GM21447 (cell line): Measurements from ENCODE around the gene CDCA7.
"Not testable (repeated sequence)": the region's sequence is repeated elsewhere in the genome, so short reads cannot be mapped to it uniquely, and the experiment has no call there.

Experiments used
- ATAC-seq: cut with Tn5 transposase; IDR thresholded peaks from one replicate; pipeline ENCODE4 v1.9.1; 2021; ENCODE audit not compliant: unreplicated experiment

Gene CDCA7

DNA sequence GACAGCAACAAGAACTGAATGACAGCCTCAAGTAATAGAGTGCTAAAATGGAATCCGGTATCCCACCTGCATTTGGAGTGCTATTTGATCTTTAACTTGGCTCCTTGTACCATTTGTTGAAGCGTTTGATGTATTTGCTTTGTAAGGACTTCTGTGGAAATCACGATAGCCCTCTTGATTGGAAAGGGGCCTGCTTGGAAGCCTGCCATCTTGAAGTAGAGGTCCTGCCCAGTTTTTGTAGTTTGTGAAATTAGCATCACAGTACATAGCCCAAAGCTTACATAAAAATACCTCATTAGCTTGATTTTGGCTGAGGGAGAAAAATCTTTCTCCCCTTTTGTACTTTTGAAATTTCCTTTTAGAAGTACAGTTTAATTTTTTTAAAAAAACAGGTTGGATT is 2.7 kb downstream of the CDCA7 start:
- no peak for ATAC-seq

DNA sequence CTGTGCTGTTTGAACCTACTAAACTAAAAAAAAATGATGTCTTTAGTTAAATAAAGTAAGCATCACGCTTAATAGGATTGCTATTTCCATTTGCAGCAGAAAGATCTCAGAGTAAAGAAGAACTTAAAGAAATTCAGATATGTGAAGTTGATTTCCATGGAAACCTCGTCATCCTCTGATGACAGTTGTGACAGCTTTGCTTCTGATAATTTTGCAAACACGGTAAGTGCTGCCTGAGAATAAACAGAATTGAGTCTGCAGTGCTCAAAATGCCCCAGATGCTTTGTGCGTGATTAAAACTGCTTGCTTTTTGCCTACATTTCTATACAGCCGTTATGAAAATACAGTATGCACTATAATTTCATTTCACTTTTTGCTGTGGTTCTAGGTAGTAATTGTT is 3.9 kb downstream of the CDCA7 start:
- no peak for ATAC-seq

DNA sequence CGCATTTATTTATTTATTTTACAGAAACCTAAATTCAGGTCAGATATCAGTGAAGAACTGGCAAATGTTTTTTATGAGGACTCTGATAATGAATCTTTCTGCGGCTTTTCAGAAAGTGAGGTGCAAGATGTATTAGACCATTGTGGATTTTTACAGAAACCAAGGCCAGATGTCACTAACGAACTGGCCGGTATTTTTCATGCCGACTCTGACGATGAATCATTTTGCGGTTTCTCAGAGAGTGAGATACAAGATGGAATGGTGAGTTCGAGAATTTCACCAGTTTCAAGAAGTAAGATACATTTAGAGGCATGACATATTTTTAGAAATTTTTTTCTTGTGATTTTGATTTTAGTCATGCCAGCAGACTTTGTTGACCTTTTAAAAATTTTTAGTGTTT is 4.6 kb downstream of the CDCA7 start:
- ATAC-seq, result no peak

DNA sequence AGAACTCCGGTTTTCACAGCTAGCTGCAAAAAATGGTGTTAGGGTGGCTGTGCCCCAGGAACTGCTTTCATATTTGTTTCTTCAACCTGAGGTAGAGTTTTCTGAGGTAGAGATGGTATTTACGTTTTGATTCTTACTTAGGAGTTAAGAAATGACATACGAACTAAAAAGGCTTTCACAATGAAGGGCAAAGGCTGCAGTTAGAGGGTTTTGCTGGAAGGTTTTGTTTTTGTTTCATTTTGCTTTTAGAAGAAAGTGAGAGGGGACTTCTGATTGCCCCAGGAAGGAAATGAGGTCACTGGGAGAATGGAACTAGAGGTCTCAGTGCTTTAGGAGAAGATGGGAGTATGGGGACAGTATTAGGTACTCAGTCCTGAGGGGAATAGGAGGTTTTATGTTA is 15.5 kb downstream of the CDCA7 start:
- ATAC-seq, result no peak

DNA sequence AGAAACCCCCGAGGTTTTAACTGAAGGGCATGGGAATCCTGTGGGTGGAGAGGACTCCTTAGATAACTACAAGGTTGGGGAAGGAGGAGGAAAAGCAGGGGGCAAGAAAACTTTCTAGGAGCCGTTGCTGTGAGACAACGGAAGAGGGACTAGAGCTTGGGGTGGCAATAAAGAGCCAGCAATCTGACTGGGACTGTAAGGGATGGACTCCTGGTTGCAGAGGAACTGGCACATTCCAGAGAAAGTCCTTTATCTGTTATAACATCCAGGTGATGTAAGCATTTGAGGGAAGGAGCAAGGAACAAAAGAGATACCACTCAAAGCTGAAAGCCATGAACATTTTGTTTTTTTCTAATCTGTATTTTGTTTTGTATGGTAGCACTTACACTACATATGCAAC is 16.4 kb downstream of the CDCA7 start:
- no peak for ATAC-seq

DNA sequence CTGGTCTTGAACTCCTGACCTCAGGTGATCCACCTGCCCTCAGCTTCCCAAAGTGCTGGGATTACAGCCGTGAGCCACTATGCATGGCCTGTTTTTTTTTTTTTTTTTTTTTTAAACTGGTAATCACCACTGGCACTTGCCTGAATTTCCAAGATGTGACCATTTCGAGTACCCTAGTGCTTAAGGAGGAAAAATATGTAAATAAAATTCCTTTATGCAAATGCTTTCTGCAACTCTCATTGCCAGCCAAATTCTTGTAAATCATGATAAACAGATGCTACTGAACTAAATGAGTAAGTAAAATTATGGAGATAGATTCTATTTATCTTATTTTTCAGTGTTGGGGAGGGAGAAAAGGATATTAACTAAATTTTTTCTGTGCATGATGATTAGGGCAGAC is 18.6 kb downstream of the CDCA7 start:
- no peak for ATAC-seq

DNA sequence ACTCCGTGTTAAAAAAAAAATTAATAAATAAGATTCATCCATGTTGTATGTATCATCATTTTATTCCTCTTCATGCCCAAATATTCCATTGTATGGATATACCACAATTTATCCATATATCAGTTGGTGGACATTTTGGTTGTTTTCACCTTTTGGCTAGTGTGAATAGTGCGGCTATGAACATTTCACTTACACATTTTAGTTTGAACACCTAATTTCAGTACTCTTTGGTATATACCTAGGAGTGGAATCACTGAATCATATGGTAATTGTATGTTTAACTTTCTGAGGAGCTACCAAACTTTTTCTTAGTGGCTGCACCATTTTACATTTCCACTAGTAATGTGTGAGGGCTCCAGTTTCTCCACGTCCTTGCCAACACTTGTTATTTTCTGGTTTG is 20.0 kb downstream of the CDCA7 start:
- ATAC-seq, result no peak

DNA sequence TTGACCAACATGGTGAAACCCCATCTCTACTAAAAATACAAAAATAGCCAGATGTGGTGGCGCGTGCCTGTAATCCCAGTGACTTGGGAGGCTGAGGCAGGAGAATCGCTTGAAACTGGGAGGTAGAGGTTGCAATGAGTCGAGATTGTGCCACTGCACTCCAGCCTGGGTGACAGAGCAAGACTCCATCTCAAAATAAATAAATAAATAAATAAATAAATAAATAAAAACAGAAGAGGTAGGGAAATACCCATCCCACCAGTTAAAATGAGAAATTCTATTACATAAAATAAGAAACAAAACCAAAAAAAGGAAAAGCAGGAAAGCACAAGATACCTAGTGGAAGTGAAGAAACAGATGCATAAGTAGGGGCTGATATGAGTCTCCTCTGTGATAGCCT is 30.9 kb downstream of the CDCA7 start:
- ATAC-seq, result not testable (repeated sequence)

DNA sequence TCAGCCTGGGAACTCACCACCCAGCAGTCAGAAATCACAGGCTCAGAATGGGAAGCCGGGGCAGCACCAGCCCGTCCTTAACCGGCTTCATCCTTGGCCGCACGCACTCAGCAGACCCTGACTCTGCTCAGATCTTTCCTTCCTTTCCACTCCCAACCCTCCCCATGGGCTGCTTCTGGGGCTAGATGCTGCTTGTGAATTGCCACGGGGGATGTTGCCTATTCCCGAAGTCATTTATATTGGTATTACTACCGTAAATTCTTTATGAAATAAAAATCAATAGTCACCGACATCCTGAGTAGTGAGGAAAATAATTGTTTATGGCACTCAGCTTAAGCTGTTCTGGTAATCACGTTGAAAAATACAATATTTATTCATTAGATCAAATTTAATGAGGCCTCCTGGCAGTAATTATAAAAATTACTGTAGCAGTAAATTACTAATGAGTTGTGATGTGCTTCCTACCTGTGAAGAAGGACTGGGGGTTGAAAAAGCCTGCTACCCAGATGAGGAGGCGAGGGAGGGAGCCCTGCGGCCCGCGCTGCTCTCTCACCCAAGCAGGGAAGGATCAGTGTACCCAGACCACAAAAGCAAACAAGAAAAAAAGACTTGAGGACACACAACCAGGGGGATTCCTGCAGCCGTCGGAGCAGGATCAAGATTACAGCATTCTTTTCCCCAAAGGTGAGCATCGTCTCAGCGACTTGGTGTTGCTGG is 31.5 kb downstream of the CDCA7 start:
- no peak for ATAC-seq

DNA sequence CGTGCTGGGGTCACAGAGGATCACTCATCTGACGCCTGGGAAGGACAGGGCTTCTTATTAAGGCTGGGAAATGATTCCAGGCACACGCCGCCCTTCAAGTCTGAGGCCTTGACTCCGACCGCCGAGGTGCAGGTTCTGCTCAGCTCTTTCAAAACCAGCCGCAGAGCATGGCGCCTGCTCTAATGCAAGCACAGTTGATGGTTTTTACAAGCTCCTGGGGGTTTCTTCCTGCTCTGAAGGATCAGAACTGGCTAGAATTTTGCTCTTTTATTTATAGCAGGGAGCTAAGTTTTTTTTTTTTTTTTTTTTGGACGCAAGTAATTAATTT is 32.0 kb downstream of the CDCA7 start:
- no peak for ATAC-seq

DNA sequence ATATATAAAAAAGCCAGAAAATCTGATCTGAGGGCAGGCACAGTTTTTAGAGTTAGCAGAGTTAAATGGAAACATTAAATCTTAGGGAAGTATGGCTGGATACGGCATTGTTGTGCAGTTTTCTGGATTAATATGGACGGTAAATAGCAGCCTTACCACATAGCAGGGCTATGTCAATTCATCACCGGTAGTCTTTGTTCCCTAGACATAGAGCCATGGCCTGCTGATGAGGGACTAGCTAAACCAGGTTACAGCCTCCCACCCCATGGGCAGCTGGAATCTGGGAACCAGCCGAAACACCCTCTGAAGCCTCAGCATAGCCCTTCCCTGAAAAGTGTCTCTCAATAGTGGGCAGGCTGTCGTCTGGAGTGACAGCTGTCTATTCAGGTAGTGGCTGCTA is 32.4 kb downstream of the CDCA7 start:
- no peak for ATAC-seq

DNA sequence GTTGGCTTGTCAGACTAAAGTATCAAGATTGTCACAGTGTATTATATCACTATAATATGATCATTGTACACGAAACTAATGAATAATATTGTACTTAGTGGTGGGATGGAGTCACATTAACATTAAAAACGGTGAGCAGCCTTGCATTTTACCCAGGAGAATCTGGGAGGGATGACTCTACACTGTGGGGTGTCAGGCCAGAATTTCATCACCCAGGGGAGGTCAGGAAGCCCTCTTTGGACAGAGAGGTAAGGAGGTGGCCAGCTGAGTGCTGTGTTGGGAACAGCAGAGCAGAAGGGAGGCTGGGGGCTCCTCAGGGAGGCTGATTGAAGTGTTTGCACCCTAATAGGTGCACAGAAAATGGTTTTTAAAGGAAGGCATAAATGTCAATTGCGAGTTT is 33.0 kb downstream of the CDCA7 start:
- ATAC-seq, result no peak

DNA sequence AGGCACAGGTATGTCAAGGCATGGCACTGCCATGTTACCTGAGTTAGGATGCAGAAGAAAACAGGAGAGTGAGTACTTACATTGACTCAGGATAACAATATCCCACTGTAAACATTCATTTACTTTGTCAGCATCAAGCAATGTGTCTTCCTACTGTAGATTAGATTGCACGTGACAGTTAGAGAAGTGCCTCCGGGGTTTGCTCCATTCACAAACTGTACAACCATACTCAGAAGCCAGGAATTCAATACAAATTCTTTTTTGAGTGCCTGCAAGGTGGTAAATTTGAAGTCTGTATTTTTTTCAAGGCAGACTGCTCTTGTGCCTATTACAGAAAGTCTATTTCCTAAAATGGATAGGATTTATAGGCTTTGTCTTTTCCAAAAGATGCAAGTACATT is 34.1 kb downstream of the CDCA7 start:
- no peak for ATAC-seq

DNA sequence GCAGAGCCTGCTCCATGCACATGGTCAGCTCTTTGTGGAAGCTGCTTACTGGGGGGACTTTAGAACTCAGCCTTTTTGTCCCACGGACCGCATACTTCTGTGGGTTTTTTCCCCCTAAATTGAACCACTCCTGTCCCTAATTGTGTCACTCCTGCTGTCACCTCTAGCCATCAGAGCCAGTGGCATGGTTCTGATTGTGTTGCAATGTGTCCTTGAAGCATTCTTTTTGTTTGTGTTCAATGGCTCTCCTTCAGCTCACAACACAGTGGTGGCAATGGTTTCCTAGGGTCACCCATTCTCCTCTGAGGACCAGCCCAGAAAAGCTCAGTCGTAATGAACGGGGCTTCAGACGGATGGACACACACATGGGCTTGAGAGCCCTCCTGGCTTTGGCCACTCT is 35.4 kb downstream of the CDCA7 start:
- no peak for ATAC-seq

DNA sequence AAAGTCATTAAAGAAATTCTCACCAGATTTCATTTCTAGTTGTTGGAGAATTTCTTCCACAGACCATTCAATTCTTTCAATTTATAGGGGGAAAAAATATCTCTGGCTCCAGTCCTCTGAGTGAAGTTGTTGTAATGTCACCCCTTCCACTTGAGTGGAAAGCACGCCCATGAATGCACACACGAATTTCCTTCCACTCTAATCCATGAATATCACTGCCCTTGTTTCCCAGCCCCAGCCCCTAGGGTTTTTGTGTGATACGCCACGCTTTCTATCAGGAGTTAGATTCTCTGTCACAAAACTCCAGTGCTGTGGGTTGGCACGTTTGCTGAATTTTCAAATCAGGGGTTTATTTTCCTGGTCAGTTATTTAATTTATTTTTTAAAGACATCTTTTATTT is 38.1 kb downstream of the CDCA7 start:
- no peak for ATAC-seq

DNA sequence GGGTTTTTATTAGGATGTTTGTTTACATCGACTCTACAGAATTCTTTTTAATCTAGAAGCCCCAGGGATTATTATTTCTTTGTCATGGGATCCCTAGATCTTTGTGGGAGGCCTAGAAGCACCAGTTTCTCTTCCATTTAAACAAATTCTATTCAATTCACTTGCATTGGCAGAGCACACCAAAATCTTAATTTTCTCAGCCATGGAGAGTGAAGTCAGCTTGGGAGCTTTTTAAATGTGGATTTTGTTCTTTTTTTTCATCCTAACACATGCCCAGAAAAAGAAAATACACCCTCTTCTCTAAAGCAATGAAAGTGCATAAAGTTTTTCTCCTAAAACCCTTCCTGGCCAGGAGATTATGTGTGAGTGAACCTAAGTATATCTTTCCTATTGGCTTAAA is 38.5 kb downstream of the CDCA7 start:
- no peak for ATAC-seq

DNA sequence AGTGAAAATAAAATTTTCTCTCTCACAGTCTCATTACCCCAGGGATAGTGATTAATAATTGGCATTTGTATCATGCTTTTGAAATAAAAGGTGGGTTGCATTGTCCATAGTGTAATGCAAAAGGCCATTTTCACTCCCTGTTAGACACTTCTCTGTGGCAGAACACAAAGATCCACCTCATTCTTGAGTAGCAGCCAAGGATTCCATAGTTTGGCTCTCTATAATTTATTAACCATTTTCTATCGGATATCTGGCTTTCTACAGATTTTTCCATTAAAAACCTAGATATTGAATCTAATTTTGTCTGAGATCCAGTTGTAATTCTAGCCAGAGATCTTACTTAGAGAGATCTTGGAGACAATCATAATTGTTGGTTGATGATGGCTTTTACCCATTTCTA is 39.0 kb downstream of the CDCA7 start:
- ATAC-seq, result no peak

DNA sequence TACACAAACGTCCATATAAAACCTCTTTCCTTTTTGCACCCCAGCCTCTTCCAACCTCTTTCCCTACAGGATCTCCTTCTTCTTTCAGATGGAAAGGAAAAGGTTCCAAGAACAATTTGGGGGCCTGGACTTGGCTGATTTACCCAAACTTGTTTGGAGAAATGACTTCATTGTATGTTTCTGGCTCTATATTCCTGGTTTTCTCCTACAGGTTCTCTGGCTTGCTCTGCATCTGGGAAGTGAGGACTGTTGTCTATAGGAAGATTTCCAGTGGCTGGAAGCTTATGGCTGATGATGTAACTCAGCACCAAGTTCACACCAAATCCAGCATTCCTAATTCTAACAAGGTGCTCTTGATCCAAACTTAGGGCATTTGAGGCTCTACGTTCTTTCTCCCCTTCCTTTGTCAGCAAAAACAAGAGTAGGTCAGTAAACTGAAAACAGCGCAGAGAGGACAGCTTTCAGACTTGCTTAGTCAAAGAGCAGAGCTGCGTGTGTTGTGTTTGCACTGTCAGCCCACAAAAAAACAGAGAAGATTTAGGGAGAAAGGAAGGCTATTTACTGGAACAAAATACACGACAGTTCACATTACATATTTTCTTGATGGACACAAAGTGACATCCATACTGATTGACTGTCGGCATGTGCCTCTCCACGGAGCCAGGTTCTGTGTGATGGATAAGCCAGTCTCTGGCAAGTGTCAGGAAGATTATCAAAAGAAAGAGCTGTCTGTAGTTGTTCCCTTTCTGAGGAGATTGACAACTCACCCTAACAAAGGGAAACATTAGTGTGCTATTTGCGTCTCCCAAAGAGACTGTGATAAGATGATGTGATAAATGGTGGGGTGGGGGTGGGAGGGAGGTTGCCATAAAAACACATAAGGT is 39.7 kb downstream of the CDCA7 start:
- no peak for ATAC-seq

DNA sequence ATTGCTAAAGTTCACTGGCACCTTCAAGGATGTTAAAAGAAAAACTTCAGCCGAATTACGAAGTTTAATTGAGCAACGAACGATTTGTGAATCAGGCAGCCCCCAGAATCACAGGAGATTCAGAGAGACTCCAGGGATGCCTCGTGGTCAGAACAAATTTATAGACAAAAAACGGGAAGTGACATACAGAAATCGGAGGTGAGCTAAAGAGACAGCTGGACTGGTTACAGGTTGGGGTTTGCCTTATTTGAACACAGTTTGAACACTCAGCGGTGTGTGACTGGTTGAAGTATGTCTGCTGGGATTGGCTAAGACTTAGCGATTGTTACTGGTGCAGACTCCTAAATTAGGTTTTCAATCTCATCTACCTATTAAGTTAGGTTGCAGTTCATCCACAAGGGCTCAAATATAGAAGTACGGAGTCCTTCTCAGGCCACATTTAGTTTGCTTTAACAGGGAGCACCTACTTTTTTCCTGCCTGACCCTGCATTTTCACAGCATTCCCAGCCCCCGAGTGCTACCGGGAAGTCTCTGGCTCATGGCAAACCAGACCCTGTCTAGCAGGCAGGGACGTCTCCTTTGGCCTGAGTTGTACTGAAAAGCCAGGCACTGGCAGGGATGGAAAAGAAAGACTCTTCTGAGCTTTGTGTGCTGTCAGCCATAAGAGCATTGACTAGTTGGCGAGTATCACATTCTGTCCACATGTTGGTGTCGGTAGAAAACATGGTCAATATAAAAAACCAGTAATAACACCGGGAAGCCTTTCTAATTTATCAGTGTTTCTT is 41.1 kb downstream of the CDCA7 start:
- no peak for ATAC-seq

DNA sequence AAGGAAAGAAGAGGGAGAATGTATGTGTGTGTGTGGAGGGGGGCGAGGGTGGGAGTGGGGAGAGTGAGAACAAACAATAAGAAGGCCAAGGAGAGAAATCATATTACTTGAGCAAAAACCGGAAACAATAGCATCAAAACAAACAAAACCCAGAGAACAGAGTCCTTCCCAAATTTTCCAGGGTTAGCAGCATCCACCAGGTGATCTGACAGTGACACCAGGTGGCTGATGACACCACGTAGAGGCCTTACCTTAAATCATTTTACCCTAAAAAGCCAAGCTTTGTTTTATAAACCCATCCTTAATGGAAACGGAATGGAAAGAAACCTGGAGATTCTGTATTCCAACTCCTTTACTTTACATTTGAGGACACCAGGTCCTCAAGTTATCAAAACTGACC is 42.9 kb downstream of the CDCA7 start:
- no peak for ATAC-seq

DNA sequence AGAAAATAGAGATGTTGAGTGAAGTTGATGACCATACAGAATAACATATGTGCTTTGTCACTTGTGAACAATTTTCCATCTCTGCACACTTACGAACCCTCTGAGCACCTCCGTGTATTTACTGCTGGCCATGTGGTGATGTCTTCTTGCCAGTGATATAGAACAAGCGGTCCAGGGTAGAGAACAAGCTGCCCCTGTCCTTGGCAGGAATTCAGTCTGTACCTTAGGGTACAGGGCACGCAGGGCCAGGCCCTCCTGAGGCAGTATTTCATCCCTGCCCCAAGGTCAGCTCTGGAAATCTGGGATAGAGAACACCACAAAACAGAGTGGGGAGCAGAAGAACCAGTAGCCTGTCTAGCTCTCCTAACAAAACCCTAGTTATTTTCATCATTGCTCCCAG is 44.6 kb downstream of the CDCA7 start:
- ATAC-seq, result no peak

DNA sequence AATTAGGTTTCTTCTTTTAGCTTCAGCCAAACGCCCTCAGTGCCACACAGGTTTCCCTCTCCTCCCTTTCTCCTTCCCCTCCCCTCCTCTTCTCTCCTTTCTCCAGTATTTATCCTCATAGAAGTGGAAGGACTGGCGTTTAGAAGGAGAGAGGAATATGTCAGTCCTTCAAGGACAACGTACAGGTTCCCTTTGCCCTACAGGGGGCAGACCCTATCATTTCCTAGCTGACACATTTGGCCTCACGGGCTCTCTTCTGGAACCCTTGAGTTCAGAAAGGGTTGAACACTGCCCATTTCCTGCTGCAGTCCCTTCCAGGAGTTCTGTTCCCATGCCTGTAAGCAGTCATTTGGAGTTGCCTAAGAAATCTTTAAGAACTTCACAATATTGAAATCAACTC is 46.1 kb downstream of the CDCA7 start:
- no peak for ATAC-seq
